ENCODE data around the gene TSNAX. TPM values are rescaled to one million over a fixed set of nuclear protein-coding genes. Genes with fewer than 3 reads are reported as not detected.

TSNAX gene
- total and polyA plus RNA-seq, 4 donors: 12.8 to 25.4 (median 19.6) TPM

DNA sequence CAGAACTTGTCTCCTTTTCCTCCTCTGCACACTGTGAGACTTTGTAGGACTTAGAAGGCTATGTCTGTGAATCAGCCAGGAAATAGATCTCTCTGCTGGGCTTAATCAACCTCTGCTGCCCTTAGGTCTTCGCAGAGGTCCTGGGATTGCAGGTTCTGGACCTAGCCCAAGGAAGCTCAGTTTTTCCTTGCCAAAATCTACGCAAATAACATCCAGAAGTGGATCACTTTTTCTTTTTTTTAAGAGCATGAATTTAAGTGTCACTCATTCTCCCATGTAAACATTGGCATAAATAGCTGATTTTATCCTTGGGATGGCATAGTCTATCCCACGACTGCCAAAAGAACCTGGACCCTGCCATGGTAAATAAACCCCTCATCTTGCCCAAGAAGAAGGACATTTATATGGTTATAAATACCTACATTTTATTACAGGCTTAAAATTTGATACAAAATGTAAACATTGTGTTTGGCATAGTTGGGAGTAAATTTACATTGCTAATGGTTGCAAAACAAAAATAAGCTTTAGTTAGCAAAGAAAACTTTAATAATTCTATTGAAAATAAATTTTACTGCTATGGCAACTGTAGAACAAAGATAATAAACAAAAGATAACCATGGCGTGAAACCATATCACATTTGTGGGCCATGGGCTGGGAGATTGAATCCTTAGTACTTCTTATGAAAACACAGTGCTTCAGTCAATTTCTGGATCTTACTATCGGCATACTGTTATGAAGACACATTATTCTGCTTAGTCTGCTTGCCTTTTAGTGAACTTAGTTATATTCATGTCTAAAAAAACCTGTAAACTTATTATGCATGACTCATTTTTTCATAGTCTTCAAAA, 73.6 kb downstream of the TSNAX start:
- TF ChIP-seq FOXA1 (IDR thresholded peaks at IDR 0.05) (no peak), HNF4G (IDR thresholded peaks at IDR 0.05) (no peak), NR2F2 (IDR thresholded peaks at IDR 0.05) (peak; percentile 77), TAF1 (conservative IDR thresholded peaks at IDR 0.05) (no peak)
- TF ChIP-seq, protein P1, sequence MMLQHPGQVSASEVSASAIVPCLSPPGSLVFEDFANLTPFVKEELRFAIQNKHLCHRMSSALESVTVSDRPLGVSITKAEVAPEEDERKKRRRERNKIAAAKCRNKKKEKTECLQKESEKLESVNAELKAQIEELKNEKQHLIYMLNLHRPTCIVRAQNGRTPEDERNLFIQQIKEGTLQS (IDR thresholded peaks at IDR 0.05): no peak
- Histone ChIP-seq H3K4me3 (ENCODE audit: low read depth in 1 of 3, low read length in 3 of 3) (no peak overlapping the region), H3K27ac (ENCODE audit: low read depth in 1 of 2, low read length in 2 of 2) (no peak overlapping the region), H3K36me3 (ENCODE audit: control insufficient read depth in 4 of 4, insufficient read depth in 3 of 4, low read depth in 1 of 4, low read length in 3 of 4) (no peaks in the 10 kb centered on the region), H3K9me3 (ENCODE audit: control insufficient read depth in 4 of 4, low read length in 3 of 4) (no peaks in the 10 kb centered on the region), H3K9ac (ENCODE audit: low read depth in 1 of 2, low read length in 2 of 2) (no peak overlapping the region), H3K4me1 (ENCODE audit: control insufficient read depth in 4 of 4, insufficient read depth in 4 of 4, low read length in 3 of 4) (peaks cover 0 to 5% (median under 1%) of the 10 kb centered on the region in 4 donors), H3K27me3 (ENCODE audit: control insufficient read depth in 4 of 4, insufficient read depth in 4 of 4, low read length in 3 of 4) (no peaks in the 10 kb centered on the region)
- whole genome bisulfite sequencing: 47% methylated on average over 5 of the region's 5 CpGs
- no peak for DNase-seq (ENCODE audit: low spot score)

DNA sequence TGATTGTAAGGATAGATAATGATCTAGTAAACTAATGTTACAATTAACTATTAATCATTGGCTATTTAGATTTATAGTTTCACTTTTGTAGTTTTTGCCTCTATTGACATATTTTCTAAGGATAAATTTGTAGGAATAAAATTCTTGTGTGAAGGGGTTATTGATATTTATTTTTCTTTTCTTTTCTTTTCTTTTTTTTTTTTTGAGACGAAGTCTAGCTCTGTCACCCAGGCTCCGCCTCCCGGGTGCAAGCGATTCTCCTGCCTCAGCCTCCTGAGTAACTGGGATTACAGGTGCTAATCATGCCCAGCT, 74.2 kb downstream of the TSNAX start:
- no peak for DNase-seq (ENCODE audit: low spot score)
- TF ChIP-seq HNF4A (conservative IDR thresholded peaks at IDR 0.05) (no peak), FOXA1 (IDR thresholded peaks at IDR 0.05) (no peak), FOXA2 (IDR thresholded peaks at IDR 0.05) (no peak), TAF1 (conservative IDR thresholded peaks at IDR 0.05) (no peak), NR2F2 (IDR thresholded peaks at IDR 0.05) (no peak), GABPA (IDR thresholded peaks at IDR 0.05 in 1 of 2, conservative IDR thresholded peaks at IDR 0.05 in 1 of 2) (no peak), JUND (IDR thresholded peaks at IDR 0.05) (no peak), HNF4G (IDR thresholded peaks at IDR 0.05) (no peak), EGR1 (IDR thresholded peaks at IDR 0.05; ENCODE audit: low read depth in 2 of 2) (no peak), YY1 (IDR thresholded peaks at IDR 0.05) (no peak), SP1 (IDR thresholded peaks at IDR 0.05) (no peak)
- TF ChIP-seq, protein P2, sequence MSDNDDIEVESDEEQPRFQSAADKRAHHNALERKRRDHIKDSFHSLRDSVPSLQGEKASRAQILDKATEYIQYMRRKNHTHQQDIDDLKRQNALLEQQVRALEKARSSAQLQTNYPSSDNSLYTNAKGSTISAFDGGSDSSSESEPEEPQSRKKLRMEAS (IDR thresholded peaks at IDR 0.05): no peak
- TF ChIP-seq, protein P1 (IDR thresholded peaks at IDR 0.05): no peak
- TF ChIP-seq, protein P3, sequence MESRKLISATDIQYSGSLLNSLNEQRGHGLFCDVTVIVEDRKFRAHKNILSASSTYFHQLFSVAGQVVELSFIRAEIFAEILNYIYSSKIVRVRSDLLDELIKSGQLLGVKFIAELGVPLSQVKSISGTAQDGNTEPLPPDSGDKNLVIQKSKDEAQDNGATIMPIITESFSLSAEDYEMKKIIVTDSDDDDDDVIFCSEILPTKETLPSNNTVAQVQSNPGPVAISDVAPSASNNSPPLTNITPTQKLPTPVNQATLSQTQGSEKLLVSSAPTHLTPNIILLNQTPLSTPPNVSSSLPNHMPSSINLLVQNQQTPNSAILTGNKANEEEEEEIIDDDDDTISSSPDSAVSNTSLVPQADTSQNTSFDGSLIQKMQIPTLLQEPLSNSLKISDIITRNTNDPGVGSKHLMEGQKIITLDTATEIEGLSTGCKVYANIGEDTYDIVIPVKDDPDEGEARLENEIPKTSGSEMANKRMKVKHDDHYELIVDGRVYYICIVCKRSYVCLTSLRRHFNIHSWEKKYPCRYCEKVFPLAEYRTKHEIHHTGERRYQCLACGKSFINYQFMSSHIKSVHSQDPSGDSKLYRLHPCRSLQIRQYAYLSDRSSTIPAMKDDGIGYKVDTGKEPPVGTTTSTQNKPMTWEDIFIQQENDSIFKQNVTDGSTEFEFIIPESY (IDR thresholded peaks at IDR 0.05): no peak
- TF ChIP-seq, protein P4, sequence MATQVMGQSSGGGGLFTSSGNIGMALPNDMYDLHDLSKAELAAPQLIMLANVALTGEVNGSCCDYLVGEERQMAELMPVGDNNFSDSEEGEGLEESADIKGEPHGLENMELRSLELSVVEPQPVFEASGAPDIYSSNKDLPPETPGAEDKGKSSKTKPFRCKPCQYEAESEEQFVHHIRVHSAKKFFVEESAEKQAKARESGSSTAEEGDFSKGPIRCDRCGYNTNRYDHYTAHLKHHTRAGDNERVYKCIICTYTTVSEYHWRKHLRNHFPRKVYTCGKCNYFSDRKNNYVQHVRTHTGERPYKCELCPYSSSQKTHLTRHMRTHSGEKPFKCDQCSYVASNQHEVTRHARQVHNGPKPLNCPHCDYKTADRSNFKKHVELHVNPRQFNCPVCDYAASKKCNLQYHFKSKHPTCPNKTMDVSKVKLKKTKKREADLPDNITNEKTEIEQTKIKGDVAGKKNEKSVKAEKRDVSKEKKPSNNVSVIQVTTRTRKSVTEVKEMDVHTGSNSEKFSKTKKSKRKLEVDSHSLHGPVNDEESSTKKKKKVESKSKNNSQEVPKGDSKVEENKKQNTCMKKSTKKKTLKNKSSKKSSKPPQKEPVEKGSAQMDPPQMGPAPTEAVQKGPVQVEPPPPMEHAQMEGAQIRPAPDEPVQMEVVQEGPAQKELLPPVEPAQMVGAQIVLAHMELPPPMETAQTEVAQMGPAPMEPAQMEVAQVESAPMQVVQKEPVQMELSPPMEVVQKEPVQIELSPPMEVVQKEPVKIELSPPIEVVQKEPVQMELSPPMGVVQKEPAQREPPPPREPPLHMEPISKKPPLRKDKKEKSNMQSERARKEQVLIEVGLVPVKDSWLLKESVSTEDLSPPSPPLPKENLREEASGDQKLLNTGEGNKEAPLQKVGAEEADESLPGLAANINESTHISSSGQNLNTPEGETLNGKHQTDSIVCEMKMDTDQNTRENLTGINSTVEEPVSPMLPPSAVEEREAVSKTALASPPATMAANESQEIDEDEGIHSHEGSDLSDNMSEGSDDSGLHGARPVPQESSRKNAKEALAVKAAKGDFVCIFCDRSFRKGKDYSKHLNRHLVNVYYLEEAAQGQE (IDR thresholded peaks at IDR 0.05): no peak
- H3K4me1 ChIP-seq (ENCODE audit: control insufficient read depth in 4 of 4, insufficient read depth in 4 of 4, low read length in 3 of 4): peaks cover 0 to 5% (median under 1%) of the 10 kb centered on the region in 4 donors
- no peaks in the 10 kb centered on the region for H3K27me3 ChIP-seq (ENCODE audit: control insufficient read depth in 4 of 4, insufficient read depth in 4 of 4, low read length in 3 of 4)
- no peak overlapping the region for H3K27ac ChIP-seq (ENCODE audit: low read depth in 1 of 2, low read length in 2 of 2)
- no peaks in the 10 kb centered on the region for H3K9me3 ChIP-seq (ENCODE audit: control insufficient read depth in 4 of 4, low read length in 3 of 4)
- WGBS: 91% methylated on average over 4 of the region's 4 CpGs
- no peaks in the 10 kb centered on the region for H3K36me3 ChIP-seq (ENCODE audit: control insufficient read depth in 4 of 4, insufficient read depth in 3 of 4, low read depth in 1 of 4, low read length in 3 of 4)
- H3K4me3 ChIP-seq (ENCODE audit: low read depth in 1 of 3, low read length in 3 of 3): no peak overlapping the region
- no peak overlapping the region for H3K9ac ChIP-seq (ENCODE audit: low read depth in 1 of 2, low read length in 2 of 2)

All from liver (tissue), 9 donors.